Measurements from ENCODE around the gene NAA38.
A peak's percentile ranks its signal among the peaks of the same experiment; 100 is the strongest.

Gene NAA38

GRCh38 chr17:7839190-7839875 lies 18.0 kb downstream of the NAA38 start:
- no peak for DNase-seq

GRCh38 chr17:7838090-7839075 lies 19.0 kb downstream of the NAA38 start:
- DNase-seq = no peak

- no peak for DNase-seq
Measured at GRCh38 chr17:7837408-7838088, 19.8 kb downstream of the NAA38 start.

GRCh38 chr17:7836596-7837407 lies 20.6 kb downstream of the NAA38 start:
- peak; percentile 67 for DNase-seq

GRCh38 chr17:7835814-7836595 lies 21.4 kb downstream of the NAA38 start:
- DNase-seq = no peak

GRCh38 chr17:7834957-7835813 lies 22.2 kb downstream of the NAA38 start:
- peak; percentile 90 for DNase-seq

GRCh38 chr17:7834542-7834956 lies 22.8 kb downstream of the NAA38 start:
- peak; percentile 72 for DNase-seq

- DNase-seq = peak; percentile 90
Measured at GRCh38 chr17:7833795-7834541, 23.4 kb downstream of the NAA38 start, which contains the start of gene KDM6B. Gene KDM6B (plus strand): TSS chr17:7834217. CDS start chr17:7845555, 11,338 bp downstream.

- no peak for DNase-seq
Measured at GRCh38 chr17:7833011-7833794, 24.2 kb downstream of the NAA38 start.

GRCh38 chr17:7832431-7832830 lies 24.9 kb downstream of the NAA38 start:
- DNase-seq = no peak

GRCh38 chr17:7831233-7831632 lies 26.1 kb downstream of the NAA38 start:
- DNase-seq = no peak

GRCh38 chr17:7830616-7831015 lies 26.7 kb downstream of the NAA38 start:
- no peak for DNase-seq

GRCh38 chr17:7825206-7825990 lies 32.0 kb downstream of the NAA38 start:
- DNase-seq = no peak

- no peak for DNase-seq
Measured at GRCh38 chr17:7824021-7824924, 33.1 kb downstream of the NAA38 start.

GRCh38 chr17:7823581-7824001 lies 33.8 kb downstream of the NAA38 start:
- DNase-seq = no peak

GRCh38 chr17:7822126-7822525 lies 35.2 kb downstream of the NAA38 start:
- no peak for DNase-seq

- no peak for DNase-seq
Measured at GRCh38 chr17:7820231-7820630, 37.1 kb downstream of the NAA38 start.

All from activated T-cell treated with anti-CD3 and anti-CD28 coated beads, Interleukin-2, amount 50 U/mL, for 1 hour (primary cell).